Frontal cortex (tissue), 4 donors: ENCODE measurements around the gene CLSTN3. TPM values are rescaled to one million over a fixed set of nuclear protein-coding genes. Genes with fewer than 3 reads are reported as not detected.

Source experiments
- DNase-seq, 2 donors: peaks; one replicate each; pipeline ENCODE4 v3.0.0; 2012; ENCODE audit warnings: low spot score in 2 of 2
- FAIRE-seq: peaks from 2 replicates; lab custom pipeline; 2012; peaks lifted over from hg19 to GRCh38; lab: Jason Lieb, UNC
- total RNA-seq: library from RNA; depleted of rRNA; stranded (reverse); fragments of >200 nt; gene quantifications from one replicate; pipeline ENCODE4 v1.2.3, GENCODE V29; 2014
- donor health status: control.
- donor health status: control.
- donor health status: control.

The CLSTN3 gene
- total RNA-seq: 75.0 TPM

GRCh38 chr12:7129872-7130691 is at the start of gene CLSTN3:
Gene CLSTN3 (plus strand): TSS chr12:7130371. CDS start chr12:7130649, 278 bp downstream.
- no peak for FAIRE-seq

GRCh38 chr12:7081037-7081436 is 49.1 kb upstream of the CLSTN3 start:
- FAIRE-seq: no peak
- DNase-seq: no peak

More at GRCh38 chr12:7129872-7130691, at the start of gene CLSTN3:
- peak; percentile 75 to 98 for DNase-seq

- FAIRE-seq (no peak), DNase-seq (no peak)
These were observed 47.0 kb upstream of the CLSTN3 start for GRCh38 chr12:7083125-7083524.

GRCh38 chr12:7089196-7089871 is 40.8 kb upstream of the CLSTN3 start:
- no peak for FAIRE-seq
- DNase-seq: no peak

GRCh38 chr12:7090222-7090998 is 39.8 kb upstream of the CLSTN3 start:
- no peak for FAIRE-seq
- no peak for DNase-seq

- FAIRE-seq (no peak), DNase-seq (no peak)
These were observed 39.0 kb upstream of the CLSTN3 start for GRCh38 chr12:7091171-7091570.

- FAIRE-seq (no peak), DNase-seq (no peak)
These were observed 38.4 kb upstream of the CLSTN3 start for GRCh38 chr12:7091660-7092228.

GRCh38 chr12:7092229-7092985 is 37.8 kb upstream of the CLSTN3 start, which contains the start of gene C1R:
Gene C1R (minus strand): TSS chr12:7092445. CDS start chr12:7092388, 57 bp downstream.
- no peak for FAIRE-seq
- peak; percentile 45 to 74 for DNase-seq

- no peak for DNase-seq
- FAIRE-seq: no peak
These were observed 37.1 kb upstream of the CLSTN3 start for GRCh38 chr12:7092986-7093460.

- FAIRE-seq (no peak), DNase-seq (no peak)
These were observed 36.7 kb upstream of the CLSTN3 start for GRCh38 chr12:7093486-7093885.

GRCh38 chr12:7093892-7094291 is 36.3 kb upstream of the CLSTN3 start:
- DNase-seq: no peak
- no peak for FAIRE-seq

- FAIRE-seq (no peak), DNase-seq (no peak)
These were observed 33.9 kb upstream of the CLSTN3 start for GRCh38 chr12:7096006-7096932.

- DNase-seq (no peak), FAIRE-seq (no peak)
These were observed 33.2 kb upstream of the CLSTN3 start for GRCh38 chr12:7096979-7097378.

GRCh38 chr12:7099290-7099996 is 30.7 kb upstream of the CLSTN3 start:
- no peak for DNase-seq
- FAIRE-seq: no peak

GRCh38 chr12:7100239-7100638 is 29.9 kb upstream of the CLSTN3 start:
- DNase-seq: no peak
- no peak for FAIRE-seq

GRCh38 chr12:7101047-7101693 is 29.0 kb upstream of the CLSTN3 start:
- DNase-seq (no peak), FAIRE-seq (no peak)

GRCh38 chr12:7101694-7102131 is 28.5 kb upstream of the CLSTN3 start:
- FAIRE-seq (no peak), DNase-seq (no peak)
